Measurements from ENCODE around the gene SORBS1.

DNA sequence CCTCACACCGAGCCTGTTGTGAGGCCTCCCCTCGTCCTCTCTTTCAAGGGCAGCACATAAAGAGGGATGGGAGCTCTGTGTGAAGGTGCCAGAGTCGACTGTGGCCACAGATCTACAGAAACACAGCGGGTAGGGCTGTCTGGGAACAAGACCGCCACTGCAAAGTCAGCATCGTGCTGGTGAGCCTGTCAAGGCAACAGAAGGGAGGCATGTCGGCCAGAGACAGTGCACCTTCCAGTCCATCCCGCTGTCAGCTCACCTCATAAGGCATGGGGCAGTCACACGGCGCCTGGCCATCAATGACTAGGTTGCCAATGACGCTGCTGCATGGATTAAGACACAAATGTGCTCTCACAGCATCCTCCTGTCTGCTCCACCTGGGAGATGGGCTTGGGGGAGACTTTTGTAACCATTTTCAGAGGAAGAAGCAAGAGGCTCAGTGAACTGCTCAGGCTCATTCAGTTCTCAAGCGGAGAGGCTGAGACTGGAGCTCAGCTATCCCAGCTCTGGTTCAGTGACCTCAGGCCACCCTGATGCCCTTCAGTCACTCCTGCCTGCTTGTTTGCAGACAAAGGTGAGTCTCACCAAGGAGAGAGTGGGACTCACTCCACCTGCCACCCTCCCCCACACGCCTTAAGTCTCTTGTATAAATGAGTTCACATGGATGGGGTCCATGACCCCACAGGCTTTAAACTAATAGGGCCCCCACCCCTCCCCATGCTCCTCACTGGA lies 125.5 kb downstream of the SORBS1 start:
- TF ChIP-seq GATA2 (IDR thresholded peaks at IDR 0.05; ENCODE audit: low read depth, low read length) (no peak), GATA3 (IDR thresholded peaks at IDR 0.05; ENCODE audit: low read depth, low read length) (no peak)

Measured in SH-SY5Y (cell line).